Astrocyte of the spinal cord (primary cell): ENCODE results near the gene RPL37.
"Not testable (repeated sequence)": the region's sequence is repeated elsewhere in the genome, so short reads cannot be mapped to it uniquely, and the experiment has no call there.

Experiments
- DNase-seq: peaks from one replicate; pipeline ENCODE4 v3.0.0; 2011; ENCODE audit warnings: low read depth, low spot score
- H3K4me3 ChIP-seq: 2 replicates; pipeline ENCODE4 v1.5.1; 2011; ENCODE audit warnings: low read depth, mild to moderate bottlenecking, low read length, moderate library complexity
- in situ Hi-C: cut with HindIII; loops from 2 replicates; pipeline ENCODE4 v1.10.0; 2017; ENCODE audit warnings: low sequenced_read_pairs
- TF ChIP-seq, protein P1 (sequence below): IDR thresholded peaks from 2 replicates; pipeline ENCODE4 v1.5.1; 2012; ENCODE audit warnings: low read depth, mild to moderate bottlenecking, low read length, inconsistent platforms

The RPL37 gene

DNA sequence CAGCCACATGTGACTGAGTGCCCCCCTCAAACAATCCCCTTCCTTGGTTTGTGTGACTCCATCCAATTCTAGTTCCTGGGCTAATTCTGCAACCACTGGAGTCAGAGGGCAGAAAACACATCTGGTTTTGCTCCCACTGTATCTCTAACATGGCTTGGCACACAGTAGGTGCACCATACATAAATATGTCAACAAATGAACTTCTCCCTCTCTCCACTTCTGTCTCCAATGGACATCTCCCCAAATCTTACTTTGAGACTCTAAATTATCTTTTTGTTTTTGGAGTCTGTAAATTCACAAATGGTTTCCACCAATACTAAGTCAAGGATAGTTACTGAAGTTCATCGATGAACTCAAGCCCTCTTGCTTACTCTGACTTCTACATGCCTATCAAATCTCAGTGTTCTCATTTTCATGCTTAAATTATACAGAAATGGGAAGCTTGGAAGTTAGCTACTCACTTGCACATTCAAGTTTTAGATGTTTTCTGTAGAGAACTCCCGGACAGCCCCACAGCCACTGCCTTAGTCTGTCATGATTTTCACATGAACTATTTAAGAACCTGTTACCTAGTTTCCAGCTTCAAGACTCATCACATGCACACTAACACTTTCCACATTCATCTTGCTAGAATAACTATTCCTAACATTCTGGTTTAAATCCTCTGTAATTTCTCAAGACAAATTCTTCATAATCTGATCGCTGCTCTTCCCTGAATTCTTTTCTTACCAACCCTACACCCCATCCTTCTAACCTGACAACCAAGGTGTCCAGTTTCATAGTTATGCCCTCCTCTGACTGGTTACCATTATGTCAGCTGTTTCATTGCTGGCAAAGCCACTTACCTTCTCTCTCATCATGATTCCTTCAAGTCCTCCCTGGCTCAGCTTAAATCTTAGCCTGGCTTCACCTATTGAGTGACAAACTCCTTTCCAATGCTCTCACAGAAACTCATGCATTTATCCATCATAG lies 6.0 kb downstream of the RPL37 start:
- TF ChIP-seq, protein P1, sequence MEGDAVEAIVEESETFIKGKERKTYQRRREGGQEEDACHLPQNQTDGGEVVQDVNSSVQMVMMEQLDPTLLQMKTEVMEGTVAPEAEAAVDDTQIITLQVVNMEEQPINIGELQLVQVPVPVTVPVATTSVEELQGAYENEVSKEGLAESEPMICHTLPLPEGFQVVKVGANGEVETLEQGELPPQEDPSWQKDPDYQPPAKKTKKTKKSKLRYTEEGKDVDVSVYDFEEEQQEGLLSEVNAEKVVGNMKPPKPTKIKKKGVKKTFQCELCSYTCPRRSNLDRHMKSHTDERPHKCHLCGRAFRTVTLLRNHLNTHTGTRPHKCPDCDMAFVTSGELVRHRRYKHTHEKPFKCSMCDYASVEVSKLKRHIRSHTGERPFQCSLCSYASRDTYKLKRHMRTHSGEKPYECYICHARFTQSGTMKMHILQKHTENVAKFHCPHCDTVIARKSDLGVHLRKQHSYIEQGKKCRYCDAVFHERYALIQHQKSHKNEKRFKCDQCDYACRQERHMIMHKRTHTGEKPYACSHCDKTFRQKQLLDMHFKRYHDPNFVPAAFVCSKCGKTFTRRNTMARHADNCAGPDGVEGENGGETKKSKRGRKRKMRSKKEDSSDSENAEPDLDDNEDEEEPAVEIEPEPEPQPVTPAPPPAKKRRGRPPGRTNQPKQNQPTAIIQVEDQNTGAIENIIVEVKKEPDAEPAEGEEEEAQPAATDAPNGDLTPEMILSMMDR = no peak
- DNase-seq = no peak
- no peak overlapping the region for H3K4me3 ChIP-seq
- in situ Hi-C loops = no loop called here

- no peak for DNase-seq
- TF ChIP-seq, protein P1 = no peak
- in situ Hi-C loops = no loop called here
- H3K4me3 ChIP-seq = no peak overlapping the region
Observed at GRCh38 chr5:40828021-40828631, 6.9 kb downstream of the RPL37 start.

DNA sequence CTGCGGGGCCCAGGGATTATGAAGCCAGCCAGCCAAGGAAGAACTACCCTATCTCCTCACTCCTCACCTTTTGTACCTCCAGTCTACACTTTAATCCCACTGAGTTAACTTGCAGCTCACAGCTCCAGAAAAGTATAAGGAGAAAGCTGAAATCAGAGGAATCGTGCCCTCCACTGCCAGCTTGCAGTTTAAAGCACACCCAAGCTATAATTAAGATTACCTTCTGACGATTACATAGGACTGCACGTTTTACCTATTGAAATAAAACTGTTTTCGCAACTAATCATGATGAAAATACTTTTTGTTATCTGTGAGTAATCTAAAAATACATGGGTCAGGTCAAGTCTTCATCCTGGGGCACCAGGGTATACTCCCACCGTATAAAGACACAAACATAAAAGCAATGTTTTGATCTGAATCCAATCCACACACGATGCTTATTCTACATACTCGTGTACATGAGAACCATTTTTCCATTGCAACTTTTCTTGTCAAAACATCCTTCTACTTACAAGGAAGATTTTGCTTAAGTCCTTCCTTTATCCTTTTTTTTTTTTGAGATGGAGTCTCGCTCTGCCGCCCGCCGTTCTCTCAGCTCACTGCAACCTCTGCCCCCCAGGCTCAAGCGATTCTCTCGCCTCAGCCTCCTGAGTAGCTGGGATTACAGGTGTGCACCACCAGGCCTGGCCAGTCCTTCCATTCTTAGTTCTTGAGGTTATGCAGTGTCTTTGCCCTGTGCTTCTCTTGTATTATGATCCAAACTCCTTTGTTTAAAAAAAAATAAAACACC lies 7.6 kb downstream of the RPL37 start:
- H3K4me3 ChIP-seq = no peak overlapping the region
- in situ Hi-C loops = no loop called here
- TF ChIP-seq, protein P1 = no peak
- no peak for DNase-seq

DNA sequence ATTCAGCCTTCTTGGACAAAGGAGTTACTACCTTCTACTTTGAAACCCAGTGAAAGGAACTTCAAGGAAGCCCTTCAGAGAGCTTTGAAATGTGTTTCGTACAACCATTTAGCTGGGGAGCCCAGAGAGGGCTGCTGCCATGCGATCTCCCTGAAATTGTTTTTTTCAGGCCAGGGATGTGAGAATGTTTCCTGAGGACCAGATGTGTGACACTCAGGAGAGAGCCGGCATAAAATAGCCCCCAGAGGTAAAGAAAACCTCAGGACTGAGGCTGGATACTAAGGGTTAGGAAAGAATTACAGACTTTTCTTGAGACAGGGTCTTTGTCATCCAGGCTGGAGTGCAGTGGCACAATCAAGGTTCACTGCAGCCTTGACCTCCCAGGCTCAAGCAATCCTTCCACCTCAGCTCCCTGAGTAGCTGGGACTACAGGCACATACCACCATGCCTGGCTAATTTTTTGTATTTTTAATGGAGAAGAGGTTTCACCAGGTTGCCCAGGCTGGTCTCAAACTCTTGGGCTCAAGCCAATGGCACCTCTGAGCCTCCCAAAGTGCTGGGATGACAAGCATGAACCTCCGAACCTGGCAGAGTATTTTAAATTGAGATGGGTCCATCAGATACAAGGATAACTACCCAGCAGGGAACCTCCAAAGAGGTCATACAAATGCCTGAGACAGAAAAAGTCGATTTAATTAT lies 8.4 kb downstream of the RPL37 start:
- DNase-seq = no peak
- in situ Hi-C loops = no loop called here
- H3K4me3 ChIP-seq = no peak overlapping the region
- TF ChIP-seq, protein P1 = no peak

GRCh38 chr5:40825461-40826043 lies 9.5 kb downstream of the RPL37 start:
- in situ Hi-C loops, DNase-seq, H3K4me3 ChIP-seq: not testable (repeated sequence)

GRCh38 chr5:40823459-40823858 lies 11.6 kb downstream of the RPL37 start:
- H3K4me3 ChIP-seq = no peak overlapping the region
- DNase-seq = no peak
- TF ChIP-seq, protein P1 = no peak
- in situ Hi-C loops = no loop called here
